Retina (tissue), 1 donor: ENCODE data around the gene SLC9A4.

Experiments
- DNase-seq: peaks from one replicate; pipeline ENCODE4 v3.0.0-alpha.2; 2016

Gene SLC9A4

DNA sequence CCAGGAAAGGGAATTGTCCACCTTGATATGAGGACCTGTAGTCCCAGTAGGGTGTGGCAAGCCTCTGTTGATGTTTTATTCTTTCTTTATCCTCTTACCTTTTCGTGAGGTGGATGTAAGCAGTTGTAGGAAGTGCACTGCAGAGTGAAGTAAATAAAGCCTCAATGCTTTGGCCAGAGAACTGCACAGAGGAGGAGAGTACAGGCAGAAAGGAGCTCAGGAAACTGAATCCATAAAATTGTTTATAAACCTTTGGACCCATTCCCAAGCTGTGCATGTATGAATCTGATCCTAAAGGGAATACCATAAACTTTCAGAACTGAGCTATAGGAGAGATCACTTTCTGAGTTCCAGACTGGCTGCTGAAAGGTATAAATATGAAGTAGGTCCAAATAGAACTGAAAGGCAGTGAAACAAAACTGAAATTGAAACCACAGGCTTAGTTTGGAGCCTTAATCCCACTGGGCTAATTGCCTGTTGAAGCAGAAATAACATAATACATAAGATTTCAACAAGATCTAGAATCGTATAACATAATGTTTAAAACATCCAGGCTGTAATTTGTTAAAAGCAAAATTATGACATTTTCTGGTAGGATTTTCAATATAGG lies 17.9 kb upstream of the SLC9A4 start:
- no peak for DNase-seq

DNA sequence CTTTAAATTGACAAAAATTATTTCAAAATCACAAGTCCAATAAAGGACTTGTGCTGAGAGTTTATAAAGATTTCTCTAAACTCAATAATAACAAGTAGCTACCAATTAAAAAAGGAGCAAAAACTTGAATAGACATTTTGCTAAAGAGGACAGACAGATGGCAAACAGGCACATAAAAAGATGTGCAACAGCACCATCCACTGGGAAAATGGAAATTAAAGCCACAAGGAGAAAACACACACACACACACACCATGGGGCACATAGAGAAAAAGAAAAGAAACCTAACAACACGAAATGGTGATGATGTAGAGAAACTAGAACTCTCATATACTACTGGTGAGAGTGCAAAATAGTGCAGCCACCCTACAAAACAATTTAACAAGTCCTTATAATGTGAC lies 12.6 kb upstream of the SLC9A4 start:
- no peak for DNase-seq

DNA sequence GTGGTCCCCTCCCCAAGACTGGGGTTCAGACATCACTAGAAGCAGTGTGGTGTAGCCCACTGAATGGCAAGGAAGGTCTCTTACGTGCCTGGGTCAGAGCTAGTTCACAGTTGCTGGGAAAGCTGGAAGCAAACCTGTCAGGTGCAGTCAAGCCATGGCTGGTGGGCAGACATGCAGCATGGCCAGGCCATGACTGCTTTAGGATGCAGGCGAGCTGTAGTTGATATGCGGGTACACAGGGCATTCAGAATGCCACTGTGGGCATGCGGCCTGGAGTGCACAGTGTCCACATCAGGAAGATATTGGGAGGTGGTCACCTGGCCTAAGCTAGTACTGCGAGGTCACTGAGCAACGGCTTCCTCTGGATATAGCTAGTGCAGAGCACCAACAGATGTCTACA lies 11.8 kb upstream of the SLC9A4 start:
- DNase-seq, result no peak

DNA sequence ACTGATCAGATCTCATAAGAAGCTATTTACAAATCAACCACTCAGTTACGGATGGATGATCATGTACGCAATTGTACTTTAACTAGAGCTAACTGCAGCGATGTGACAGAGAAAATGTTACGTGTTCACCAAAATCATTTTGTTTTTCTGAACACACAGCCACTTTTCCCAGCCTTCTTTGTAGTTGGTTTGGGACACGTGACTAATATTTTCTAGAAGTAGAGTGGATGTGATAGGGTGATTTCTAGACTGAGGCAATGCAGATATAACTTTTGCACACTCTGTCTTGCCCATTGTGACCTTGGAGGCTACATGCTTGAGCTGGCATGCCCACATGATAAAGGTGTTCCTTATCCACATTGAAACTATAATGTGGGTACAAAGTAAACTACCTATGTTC lies 9.9 kb upstream of the SLC9A4 start:
- DNase-seq, result no peak

DNA sequence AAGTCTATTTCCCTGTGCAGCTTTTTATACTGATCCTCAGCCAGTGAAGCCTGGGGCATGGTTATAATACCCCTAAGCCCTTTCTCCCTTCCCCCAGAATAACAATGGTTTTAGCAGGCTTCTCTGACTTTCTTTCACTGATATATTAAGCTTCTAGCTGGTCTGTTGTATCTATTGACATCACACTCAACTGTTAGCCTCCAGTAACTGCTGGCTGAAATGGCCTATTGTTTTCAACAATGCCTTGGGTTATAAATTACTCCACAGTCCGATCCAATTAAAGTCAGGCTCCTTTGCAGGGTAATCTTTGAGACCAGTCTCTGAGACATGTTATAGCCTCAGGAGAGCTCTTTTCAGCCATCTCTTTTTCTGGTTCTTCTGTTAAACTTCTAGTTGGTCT lies 2.9 kb upstream of the SLC9A4 start:
- no peak for DNase-seq

DNA sequence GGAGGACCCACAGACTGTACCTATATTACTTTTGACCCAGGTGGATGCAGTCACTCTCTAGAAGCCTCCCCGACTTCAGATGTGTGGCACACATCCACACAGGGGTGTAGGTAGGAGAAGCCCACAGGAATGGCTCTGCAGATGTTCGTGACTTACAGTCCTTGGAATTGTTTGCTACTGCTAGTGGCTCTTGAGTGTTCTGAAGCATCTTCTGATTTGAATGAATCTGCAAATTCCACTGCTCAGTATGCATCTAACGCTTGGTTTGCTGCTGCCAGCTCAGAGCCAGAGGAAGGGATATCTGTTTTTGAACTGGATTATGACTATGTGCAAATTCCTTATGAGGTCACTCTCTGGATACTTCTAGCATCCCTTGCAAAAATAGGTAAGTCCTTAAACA lies 605 bp downstream of the SLC9A4 start:
- DNase-seq, result no peak

DNA sequence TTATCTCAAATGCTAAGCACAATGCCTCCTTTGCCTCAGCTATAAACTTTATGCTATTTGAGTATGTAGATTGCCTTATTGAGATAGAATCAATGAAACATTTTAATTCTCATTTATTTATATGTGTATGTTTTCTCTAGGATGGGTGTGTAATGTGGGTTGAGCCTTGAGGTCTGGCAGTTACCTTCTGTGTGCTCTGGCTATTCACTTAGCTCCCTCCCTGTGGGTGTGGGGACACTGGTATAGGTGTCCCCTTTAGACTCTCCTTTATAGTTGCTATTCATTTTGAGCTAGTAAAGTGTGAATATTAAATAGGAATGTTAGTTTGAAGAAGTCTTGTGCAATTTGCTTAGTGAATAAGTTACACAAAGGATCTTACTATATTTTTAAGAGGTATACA lies 1.8 kb downstream of the SLC9A4 start:
- DNase-seq, result no peak

DNA sequence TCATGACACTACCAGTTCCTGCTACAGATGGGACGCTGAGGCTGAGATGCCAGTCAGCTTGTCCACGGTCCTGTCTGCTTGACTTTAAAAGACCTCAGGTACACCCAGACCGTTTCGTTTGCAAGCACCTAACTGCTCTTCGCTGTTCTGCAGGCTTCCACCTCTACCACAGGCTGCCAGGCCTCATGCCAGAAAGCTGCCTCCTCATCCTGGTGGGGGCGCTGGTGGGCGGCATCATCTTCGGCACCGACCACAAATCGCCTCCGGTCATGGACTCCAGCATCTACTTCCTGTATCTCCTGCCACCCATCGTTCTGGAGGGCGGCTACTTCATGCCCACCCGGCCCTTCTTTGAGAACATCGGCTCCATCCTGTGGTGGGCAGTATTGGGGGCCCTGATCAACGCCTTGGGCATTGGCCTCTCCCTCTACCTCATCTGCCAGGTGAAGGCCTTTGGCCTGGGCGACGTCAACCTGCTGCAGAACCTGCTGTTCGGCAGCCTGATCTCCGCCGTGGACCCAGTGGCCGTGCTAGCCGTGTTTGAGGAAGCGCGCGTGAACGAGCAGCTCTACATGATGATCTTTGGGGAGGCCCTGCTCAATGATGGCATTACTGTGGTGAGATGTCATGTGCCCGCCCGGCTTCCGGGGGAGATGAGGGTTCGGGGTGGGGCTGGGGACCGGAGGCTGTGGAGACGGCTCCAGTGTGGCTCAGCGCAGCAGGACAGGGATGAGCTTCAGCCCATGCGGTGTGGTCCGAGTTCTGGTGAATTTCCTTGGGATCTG lies 5.9 kb downstream of the SLC9A4 start:
- no peak for DNase-seq

DNA sequence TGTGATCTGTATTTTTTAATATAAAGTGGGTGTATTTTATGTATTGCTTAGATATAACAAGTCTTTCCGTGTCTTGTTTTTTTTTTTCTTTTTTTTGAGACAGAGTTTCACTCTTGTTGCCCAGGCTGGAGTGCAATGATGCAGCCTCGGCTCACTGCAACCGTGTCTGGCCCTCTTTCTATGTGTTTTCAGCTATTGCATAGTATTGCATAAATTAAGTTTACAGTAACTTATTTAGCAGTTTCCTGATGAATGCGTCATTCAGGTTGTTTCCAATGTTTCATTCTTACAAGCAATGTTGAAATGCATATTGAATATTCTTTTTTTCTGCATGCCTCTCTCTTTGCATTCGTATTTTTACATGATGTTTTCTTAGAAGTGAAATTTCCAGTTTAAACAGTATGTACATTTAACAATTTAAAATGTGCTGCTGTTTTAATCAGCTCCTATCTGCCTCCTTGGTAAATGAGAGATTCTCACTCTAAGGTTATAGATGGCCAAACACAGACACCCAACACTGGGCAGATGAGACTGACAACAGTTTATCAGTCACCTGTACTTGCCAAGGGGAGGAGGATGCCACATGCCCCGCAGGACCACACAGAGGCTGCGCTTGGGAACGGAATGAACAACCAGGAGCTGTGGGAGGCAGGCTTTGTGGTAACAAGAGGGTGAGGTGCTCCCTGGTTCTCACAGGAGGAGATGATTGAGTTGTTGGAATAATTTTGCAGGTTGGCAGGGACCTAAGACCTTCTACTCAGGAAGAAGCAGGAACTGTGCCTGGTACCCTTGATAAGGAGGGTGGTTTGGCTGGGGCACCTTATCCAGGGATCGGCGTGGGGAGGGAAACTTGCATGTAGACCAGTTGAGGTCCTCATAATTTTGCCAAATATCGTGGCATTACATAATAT lies 7.5 kb downstream of the SLC9A4 start:
- no peak for DNase-seq

DNA sequence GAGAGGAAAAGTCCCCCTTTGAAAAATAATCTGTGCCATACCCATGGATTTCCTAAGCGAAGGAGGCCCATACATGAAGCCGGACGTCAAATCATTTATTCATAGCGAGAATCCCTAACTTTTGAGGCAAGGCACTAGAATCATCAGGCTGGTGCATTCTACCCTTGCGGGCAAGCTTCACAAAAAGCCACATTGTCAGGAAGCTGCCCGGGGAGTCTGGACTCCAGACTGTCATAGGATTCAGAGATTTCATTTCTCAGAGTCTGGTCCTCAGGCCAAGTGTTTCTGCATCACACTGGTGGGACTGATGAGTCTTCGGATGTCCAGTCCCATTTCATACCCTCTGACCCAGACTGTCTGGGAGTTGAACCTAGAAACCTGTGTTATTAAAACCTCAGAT lies 8.9 kb downstream of the SLC9A4 start:
- DNase-seq, result no peak

DNA sequence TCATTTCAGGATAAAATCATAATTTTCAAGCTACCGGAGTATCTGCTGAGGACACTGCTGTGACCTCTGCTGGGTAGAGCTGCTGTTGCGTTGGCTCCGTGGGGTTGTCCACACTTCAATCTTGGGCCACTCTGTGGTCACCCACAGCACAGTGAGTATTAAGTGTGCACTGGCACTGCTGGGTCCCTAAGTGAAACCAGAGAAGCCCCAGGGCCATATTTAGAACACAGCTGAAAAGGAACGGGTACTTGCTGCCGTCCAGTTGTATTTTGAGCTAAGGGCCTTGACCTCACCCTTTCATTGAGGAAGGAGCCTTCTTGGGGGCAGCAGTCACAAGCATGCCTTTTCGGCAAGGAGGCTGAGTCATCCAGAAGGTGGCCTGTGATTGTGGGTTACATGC lies 10.1 kb downstream of the SLC9A4 start:
- no peak for DNase-seq

DNA sequence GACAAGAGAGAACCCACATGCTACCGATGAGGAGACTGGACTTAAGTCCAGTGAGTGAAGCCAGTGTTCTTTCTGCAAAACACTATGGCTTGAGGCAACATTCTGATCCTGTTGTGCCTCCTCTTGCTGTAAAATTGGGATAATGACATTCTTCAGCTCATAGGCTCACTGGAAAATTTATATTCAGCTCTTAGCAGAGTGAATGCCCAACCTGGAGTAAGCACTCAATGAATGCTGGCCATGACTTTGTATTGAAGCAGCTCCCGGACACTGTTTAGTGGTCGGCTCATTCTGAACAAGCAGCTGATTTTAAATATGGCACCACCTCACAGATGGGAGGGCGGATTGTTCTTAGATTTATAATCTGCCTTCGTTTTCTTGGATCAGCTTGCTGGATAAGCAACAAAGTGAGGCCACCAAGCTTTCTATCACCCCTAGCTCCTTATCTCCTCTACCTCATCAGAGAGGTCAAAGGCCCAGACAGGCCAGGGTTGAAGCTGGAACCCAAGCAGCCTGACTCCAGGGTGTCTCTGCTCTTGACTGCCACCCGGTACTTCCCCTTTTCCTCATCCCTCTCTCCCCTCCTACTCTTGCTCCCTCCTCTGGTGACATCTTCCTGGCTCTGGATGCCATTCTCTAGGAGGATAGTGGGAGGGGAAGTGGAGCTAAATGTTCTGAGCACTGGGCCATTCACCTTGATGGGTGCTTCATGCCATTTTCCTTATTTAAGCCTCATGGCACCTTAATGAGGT lies 11.5 kb downstream of the SLC9A4 start:
- no peak for DNase-seq

DNA sequence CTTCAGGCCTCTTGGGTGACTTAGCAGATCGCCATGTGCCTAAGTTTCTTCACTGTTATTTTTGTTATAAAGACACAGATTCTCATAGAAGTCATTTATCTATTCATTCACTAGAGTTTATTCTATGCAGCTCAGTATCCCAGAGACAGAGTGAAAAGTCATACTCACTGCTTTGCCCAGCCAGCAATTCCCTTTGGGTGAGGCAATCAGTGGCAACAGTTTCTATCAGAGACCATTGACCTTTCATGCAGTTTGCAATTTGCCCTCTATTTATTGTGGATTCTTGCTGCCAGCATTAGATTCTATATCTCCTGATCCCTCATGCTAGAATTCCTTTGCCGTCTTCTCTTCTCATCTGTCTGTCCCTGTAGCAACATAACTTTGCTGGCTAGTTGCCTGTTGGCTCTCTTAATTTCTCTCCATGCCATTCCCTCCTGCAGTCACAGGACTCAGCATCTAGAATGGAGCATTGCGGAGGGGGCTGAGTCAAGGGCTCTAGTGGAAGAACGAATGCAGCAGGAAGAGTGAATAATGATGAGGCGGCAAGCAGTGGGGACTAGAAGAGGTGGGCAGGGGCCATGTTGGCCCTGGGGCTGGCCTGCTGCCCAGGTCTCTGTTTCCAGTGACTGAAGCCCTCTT lies 12.2 kb downstream of the SLC9A4 start:
- no peak for DNase-seq

DNA sequence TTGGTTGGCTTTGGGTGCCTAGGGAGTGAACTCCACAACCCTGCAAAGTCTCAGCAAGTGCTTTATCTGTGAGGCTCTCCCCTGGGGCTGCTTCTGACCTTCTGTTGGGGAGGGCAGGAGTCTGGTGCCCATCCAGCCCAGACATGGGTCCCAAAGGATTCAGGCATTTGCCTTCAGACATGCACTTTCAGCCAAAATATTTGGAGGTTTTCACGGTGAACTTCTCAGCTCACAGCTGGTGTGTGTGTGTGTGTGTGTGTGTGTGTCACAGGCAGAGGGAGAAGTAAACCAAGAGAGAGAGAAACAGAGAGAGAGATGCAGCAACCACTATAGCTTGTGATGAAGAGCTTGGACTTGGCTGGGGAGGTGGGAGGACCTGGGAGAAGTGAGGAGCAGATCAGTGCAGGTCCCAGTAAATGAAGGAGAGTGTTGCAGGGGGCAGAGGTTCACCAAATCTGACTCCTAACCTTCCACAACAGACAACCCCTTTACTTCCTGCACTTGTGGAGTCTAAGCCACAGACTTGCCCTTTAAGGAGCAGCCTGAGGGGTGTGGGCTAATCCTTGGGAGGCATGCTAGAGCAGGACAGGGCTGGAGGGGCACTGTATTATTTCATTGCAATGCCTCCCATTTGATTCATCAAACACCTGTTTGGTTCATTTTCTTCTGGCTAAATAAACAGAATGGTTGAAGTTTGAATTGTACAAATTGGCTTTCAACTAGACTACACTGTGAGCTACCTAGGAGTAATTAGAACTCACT lies 14.1 kb downstream of the SLC9A4 start:
- DNase-seq, result no peak

DNA sequence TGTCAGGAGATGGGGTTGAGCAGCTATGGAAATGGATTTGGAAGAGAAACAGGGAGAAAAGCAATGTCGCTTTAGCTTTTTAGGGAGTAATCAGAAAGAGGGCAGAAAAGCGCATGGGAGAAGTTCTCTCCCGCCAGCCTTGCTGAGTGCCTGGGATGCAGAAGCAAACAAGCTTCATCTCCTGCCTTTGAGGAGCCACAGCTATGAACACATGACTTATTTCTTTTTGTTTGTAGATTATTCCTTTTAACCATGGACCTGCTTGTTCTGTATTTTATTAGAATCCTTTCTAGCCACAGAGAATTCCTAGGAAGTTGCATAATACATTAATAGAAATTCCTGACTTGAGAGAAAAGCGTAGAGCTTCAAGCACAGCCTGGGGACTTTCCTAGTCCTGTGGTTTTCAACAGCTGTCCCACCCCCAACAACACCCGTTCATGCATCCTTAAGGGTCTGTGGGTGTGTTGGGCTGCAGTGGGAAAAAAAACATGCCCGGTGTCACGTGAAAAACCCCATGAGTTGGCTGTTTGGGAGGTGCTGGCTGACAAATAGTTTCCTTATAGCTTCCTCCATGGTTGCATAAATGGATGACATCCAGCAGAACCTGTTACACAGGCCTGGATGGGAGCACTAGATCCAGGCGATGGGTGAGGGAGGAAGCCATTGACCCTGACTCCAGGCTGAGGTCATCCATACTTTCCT lies 14.9 kb downstream of the SLC9A4 start:
- DNase-seq, result no peak

DNA sequence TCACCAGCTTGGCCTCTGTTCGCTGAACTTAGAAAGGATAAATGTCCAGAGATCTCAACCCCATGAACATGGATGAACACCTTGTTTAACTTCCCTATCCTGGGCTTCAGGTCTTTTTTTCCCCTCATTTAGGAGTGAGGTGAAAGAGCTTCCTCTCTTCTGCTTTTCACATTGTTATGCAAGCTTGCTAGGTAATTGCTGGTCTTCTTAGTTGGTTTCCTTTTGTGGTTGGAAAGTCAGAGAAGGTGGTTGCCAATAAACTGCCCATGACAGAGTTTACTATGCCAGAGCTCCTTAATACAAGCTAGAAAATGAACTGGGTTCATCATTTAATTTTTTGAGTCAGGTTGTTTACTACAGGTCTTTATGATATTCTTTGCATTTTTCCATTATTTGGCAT lies 16.6 kb downstream of the SLC9A4 start:
- DNase-seq, result no peak

DNA sequence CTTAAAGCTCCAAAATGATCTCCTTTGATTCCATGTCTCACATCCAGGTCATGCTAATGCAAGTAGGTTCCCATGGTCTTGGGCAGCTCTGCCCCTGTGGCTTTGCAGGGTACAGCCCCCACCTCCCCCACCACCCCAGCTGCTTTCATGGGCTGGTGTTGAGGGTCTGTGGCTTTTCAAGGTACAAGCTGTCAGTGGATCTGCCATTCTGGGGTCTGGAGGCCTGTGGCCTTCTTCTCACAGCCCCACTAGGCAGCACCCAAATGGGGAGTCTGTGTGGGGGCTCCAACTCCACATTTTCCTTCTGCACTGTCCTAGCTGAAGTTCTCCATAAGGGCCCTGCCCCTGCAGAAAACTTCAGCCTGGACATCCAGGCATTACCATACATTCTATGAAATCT lies 19.0 kb downstream of the SLC9A4 start:
- no peak for DNase-seq

DNA sequence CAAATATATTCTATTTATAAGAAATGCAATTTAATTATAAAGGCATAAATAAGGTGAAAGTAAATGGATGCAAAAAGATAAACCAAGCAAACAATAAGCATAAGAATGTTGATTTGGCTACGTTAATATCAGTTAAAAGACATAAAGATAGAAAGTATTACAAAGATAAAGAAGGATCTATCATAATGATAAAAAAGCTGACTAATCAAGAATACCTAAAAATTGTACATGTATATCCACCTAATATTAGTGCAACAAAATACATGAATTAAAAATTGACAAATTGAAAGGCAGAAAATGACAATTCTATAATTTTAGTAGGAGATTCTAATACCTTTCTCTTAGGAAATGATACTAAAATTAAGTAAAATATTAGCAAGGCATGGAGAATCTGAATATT lies 21.5 kb downstream of the SLC9A4 start:
- DNase-seq, result no peak

DNA sequence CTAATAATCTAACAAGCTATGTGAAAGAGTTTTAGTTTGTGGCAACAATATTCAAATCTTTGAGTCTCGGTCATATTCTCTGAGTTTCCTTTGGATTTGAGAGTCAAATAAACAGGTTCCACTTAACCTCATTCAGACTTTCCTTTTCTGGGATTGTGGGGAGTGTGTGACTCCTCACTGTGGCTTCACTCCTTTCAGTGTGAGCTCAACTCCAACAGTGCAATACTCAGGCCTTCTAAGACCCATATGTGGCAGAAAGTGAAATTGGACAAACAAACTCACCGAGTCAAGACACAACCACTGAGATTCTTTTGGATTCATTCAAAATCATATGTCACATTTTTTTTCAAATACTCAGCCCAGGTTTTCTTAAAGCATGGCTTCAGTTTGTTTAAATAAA lies 25.4 kb downstream of the SLC9A4 start:
- DNase-seq, result no peak

DNA sequence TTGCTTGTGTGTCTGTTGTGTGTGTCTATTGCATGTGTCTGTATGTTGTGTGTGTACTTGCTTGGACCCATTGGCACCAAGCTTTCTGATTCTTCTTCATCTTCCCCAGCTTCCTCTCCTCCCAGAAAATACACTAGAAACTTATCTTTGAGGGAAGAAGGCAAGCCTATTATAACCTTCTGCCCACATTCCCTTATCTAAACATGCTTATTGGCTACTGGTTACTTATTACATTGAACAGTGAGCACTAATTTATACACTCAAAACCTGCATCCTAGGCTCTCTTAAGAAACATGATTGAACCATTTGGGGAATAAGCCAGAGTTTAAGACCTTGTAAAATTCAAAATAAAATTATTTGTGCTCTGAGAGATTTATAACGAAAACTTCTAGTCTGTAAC lies 26.5 kb downstream of the SLC9A4 start:
- no peak for DNase-seq

DNA sequence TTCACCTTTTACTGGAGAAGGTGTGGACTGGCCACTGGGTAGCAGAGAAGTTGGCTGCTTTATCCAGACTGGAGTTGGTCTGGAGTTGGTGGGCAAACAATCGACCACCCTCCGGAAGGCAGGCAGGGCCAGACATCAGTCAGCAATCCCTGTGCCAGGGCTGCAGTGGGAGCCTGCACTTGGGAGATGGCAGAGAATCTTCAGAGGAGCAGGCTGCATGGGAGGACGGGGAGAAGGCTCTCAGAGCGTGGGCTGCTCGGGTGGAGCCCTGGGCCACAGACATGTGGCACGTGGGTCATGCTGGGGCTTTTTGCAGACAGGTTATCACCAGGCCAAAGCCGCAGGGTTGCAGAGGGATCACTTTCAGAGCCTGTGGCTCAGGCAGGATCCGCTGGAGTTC lies 29.6 kb downstream of the SLC9A4 start:
- no peak for DNase-seq
